ENCODE results near the gene TMEM176A.

GRCh38 chr7:150799741-150800580 lies 608 bp upstream of the TMEM176A start, which contains the start of gene TMEM176B:
- TF ChIP-seq, protein P1, sequence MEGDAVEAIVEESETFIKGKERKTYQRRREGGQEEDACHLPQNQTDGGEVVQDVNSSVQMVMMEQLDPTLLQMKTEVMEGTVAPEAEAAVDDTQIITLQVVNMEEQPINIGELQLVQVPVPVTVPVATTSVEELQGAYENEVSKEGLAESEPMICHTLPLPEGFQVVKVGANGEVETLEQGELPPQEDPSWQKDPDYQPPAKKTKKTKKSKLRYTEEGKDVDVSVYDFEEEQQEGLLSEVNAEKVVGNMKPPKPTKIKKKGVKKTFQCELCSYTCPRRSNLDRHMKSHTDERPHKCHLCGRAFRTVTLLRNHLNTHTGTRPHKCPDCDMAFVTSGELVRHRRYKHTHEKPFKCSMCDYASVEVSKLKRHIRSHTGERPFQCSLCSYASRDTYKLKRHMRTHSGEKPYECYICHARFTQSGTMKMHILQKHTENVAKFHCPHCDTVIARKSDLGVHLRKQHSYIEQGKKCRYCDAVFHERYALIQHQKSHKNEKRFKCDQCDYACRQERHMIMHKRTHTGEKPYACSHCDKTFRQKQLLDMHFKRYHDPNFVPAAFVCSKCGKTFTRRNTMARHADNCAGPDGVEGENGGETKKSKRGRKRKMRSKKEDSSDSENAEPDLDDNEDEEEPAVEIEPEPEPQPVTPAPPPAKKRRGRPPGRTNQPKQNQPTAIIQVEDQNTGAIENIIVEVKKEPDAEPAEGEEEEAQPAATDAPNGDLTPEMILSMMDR (IDR thresholded peaks at IDR 0.05): no peak
- no peak for TF ChIP-seq POLR2AphosphoS5 (IDR thresholded peaks at IDR 0.05)

All from breast epithelium (tissue), 3 donors.